Vagina (tissue), 2 donors: Measurements from ENCODE around the gene CHPF.

Experiments used
- CTCF ChIP-seq, 3 experiments: fragments of 450-650 bp in 2 of 3; fragments of 200-600 bp in 1 of 3; sonication (generic) in 1 of 3; IDR thresholded peaks; one replicate each; pipeline ENCODE4 v1.5.1; 2017 to 2019; ENCODE audit warnings: antibody characterized with exemption in 3 of 3, mild to moderate bottlenecking in 2 of 3, moderate library complexity in 2 of 3
- POLR2A ChIP-seq, 2 donors: fragments of 450-650 bp; IDR thresholded peaks; one replicate each; pipeline ENCODE4 v1.6.1; 2017; ENCODE audit warnings: antibody characterized with exemption in 2 of 2, mild to moderate bottlenecking in 2 of 2, moderate library complexity in 2 of 2

- TF ChIP-seq CTCF (IDR thresholded peaks at IDR 0.05) (no peak), POLR2A (IDR thresholded peaks at IDR 0.05) (no peak)
Measured at GRCh38 chr2:219567131-219567530, 23.5 kb upstream of the CHPF start.
